ENCODE data around the gene CDC123.
"Not testable (repeated sequence)": the region's sequence is repeated elsewhere in the genome, so short reads cannot be mapped to it uniquely, and the experiment has no call there.

Gene CDC123

GRCh38 chr10:12191715-12192114, 4.3 kb upstream of the CDC123 start:
- DNase-seq = no peak

GRCh38 chr10:12193193-12193592, 2.8 kb upstream of the CDC123 start:
- DNase-seq = peak; percentile 39

- peak; percentile 47 for DNase-seq
Observed at GRCh38 chr10:12194752-12195271, 1.2 kb upstream of the CDC123 start.

- no peak for DNase-seq
Observed at GRCh38 chr10:12195281-12195602, 746 bp upstream of the CDC123 start.

GRCh38 chr10:12196531-12197211, 683 bp downstream of the CDC123 start:
- no peak for DNase-seq

GRCh38 chr10:12198156-12198555, 2.2 kb downstream of the CDC123 start:
- DNase-seq = no peak

GRCh38 chr10:12200850-12201249, 4.9 kb downstream of the CDC123 start:
- no peak for DNase-seq

- DNase-seq = no peak
Observed at GRCh38 chr10:12201543-12201942, 5.6 kb downstream of the CDC123 start.

GRCh38 chr10:12202226-12202625, 6.2 kb downstream of the CDC123 start:
- DNase-seq = no peak

- no peak for DNase-seq
Observed at GRCh38 chr10:12205082-12205481, 9.1 kb downstream of the CDC123 start.

GRCh38 chr10:12207114-12207513, 11.1 kb downstream of the CDC123 start:
- DNase-seq = no peak

- DNase-seq = no peak
Observed at GRCh38 chr10:12208460-12208859, 12.5 kb downstream of the CDC123 start.

GRCh38 chr10:12212454-12212853, 16.5 kb downstream of the CDC123 start:
- no peak for DNase-seq

GRCh38 chr10:12213621-12214020, 17.6 kb downstream of the CDC123 start:
- DNase-seq = no peak

- no peak for DNase-seq
Observed at GRCh38 chr10:12214093-12214492, 18.1 kb downstream of the CDC123 start.

- peak; percentile 70 for DNase-seq
Observed at GRCh38 chr10:12214763-12215218, 18.8 kb downstream of the CDC123 start.

- DNase-seq = no peak
Observed at GRCh38 chr10:12218991-12219390, 23.0 kb downstream of the CDC123 start.

- no peak for DNase-seq
Observed at GRCh38 chr10:12221323-12222298, 25.6 kb downstream of the CDC123 start.

- DNase-seq = no peak
Observed at GRCh38 chr10:12225444-12225843, 29.5 kb downstream of the CDC123 start.

- not testable (repeated sequence) for DNase-seq
Observed at GRCh38 chr10:12226438-12226837, 30.4 kb downstream of the CDC123 start.

GRCh38 chr10:12228851-12229250, 32.9 kb downstream of the CDC123 start:
- no peak for DNase-seq

- not testable (repeated sequence) for DNase-seq
Observed at GRCh38 chr10:12234687-12235086, 38.7 kb downstream of the CDC123 start.

- no peak for DNase-seq
Observed at GRCh38 chr10:12235116-12235694, 39.2 kb downstream of the CDC123 start.
